ENCODE results near the gene PITPNM1.

DNA sequence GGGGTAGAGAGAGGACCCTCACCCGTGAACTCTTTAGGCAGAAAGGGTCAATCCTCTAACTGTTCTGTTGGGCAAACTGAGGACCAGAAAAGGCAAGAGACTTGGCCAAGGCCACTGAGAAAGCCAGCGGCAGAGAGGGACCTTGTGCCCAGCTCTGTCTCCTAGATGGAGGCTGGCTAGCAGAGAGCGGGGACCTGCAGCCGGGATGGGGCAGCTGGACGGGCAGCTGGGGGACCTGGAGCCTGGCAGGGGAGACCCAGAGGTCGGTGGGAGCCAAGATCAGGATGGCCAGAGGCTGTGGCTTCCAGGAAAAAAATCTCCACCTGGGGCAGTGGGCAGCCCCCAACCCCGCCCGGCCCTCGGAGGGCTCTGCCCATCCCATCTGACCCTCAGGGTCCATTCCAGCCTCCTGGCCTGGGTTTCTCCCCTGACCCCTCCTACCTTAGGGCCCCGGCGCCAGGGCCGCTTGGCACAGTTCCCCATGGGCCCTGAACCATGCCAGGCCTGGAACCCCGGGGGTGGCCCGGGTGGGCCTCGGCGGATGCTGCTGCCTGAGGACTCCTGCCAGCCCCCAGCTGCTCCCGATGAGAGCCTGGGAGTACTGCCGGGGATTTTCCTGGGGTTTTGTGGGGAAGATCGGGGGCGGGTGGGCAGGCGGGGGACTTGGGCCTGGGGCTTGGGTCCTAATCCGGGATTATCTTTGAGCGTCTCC, 17.8 kb upstream of the PITPNM1 start, which contains the start of gene CABP2:
- TF ChIP-seq, protein P1, sequence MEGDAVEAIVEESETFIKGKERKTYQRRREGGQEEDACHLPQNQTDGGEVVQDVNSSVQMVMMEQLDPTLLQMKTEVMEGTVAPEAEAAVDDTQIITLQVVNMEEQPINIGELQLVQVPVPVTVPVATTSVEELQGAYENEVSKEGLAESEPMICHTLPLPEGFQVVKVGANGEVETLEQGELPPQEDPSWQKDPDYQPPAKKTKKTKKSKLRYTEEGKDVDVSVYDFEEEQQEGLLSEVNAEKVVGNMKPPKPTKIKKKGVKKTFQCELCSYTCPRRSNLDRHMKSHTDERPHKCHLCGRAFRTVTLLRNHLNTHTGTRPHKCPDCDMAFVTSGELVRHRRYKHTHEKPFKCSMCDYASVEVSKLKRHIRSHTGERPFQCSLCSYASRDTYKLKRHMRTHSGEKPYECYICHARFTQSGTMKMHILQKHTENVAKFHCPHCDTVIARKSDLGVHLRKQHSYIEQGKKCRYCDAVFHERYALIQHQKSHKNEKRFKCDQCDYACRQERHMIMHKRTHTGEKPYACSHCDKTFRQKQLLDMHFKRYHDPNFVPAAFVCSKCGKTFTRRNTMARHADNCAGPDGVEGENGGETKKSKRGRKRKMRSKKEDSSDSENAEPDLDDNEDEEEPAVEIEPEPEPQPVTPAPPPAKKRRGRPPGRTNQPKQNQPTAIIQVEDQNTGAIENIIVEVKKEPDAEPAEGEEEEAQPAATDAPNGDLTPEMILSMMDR (IDR thresholded peaks at IDR 0.05): no peak
- TF ChIP-seq POLR2A (IDR thresholded peaks at IDR 0.05): no peak
